AG09309 (cell line): ENCODE measurements around the gene MAML2.

Experiments
- DNase-seq: peaks from one replicate; pipeline ENCODE4 v3.0.0-alpha.2; 2010; ENCODE audit warnings: low read depth
- H3K4me3 ChIP-seq: 2 replicates; pipeline ENCODE4 v1.5.1; 2011; ENCODE audit warnings: mild to moderate bottlenecking, low read depth, low read length, moderate library complexity; ENCODE audit not compliant: control insufficient read depth
- CTCF ChIP-seq: IDR thresholded peaks from 2 replicates; pipeline ENCODE4 v1.5.1; 2011; ENCODE audit warnings: mild to moderate bottlenecking, low read depth, low read length, inconsistent platforms; ENCODE audit not compliant: insufficient read depth, control insufficient read depth; ENCODE audit errors: missing control alignments

MAML2 gene

GRCh38 chr11:96211436-96211835, 131.6 kb downstream of the MAML2 start:
- DNase-seq = no peak
- TF ChIP-seq CTCF = no peak

GRCh38 chr11:96207459-96208449, 135.2 kb downstream of the MAML2 start:
- no peak overlapping the region for H3K4me3 ChIP-seq
- no peak for TF ChIP-seq CTCF
- no peak for DNase-seq

More at GRCh38 chr11:96211436-96211835, 131.6 kb downstream of the MAML2 start:
- H3K4me3 ChIP-seq = no peak overlapping the region

GRCh38 chr11:96206955-96207354, 136.0 kb downstream of the MAML2 start:
- no peak overlapping the region for H3K4me3 ChIP-seq
- no peak for TF ChIP-seq CTCF
- DNase-seq = no peak

- no peak overlapping the region for H3K4me3 ChIP-seq
- no peak for TF ChIP-seq CTCF
- DNase-seq = no peak
Observed at GRCh38 chr11:96205460-96205809, 137.6 kb downstream of the MAML2 start.

- TF ChIP-seq CTCF = no peak
- no peak overlapping the region for H3K4me3 ChIP-seq
- DNase-seq = no peak
Observed at GRCh38 chr11:96204721-96205459, 138.1 kb downstream of the MAML2 start.

GRCh38 chr11:96204366-96204659, 138.7 kb downstream of the MAML2 start:
- no peak for TF ChIP-seq CTCF
- DNase-seq = no peak
- no peak overlapping the region for H3K4me3 ChIP-seq
